HEK293T (cell line): Measurements from ENCODE around the gene OPA3.

ENCODE experiments used
- CTCF ChIA-PET: fragments of 350-600 bp; formaldehyde crosslinking; extraction: SDS; loops from one replicate; lab custom pipeline; 2021; ENCODE audit warnings: antibody characterized with exemption, inconsistent platforms; lab: Yijun Ruan, JAX
- POLR2A ChIA-PET: fragments of 350-600 bp; formaldehyde crosslinking; extraction: SDS; loops from one replicate; lab custom pipeline; 2020; ENCODE audit warnings: antibody characterized with exemption, inconsistent platforms; lab: Yijun Ruan, JAX
- DNase-seq: peaks from one replicate; pipeline ENCODE4 v3.0.0; 2012; ENCODE audit warnings: mixed read lengths; ENCODE audit errors: extremely low spot score
- ARNT ChIP-seq: fragments of 450-650 bp; IDR thresholded peaks from 2 replicates; pipeline ENCODE4 v1.6.1; 2017; ENCODE audit warnings: mild to moderate bottlenecking
- BHLHE40 ChIP-seq: fragments of 450-650 bp; IDR thresholded peaks from 2 replicates; pipeline ENCODE4 v1.6.1; 2016; ENCODE audit warnings: mild to moderate bottlenecking, moderate library complexity, borderline replicate concordance
- CTBP1 ChIP-seq: fragments of 450-650 bp; IDR thresholded peaks from 2 replicates; pipeline ENCODE4 v1.6.1; 2016; ENCODE audit warnings: borderline replicate concordance
- ELF4 ChIP-seq: fragments of 450-650 bp; IDR thresholded peaks from 2 replicates; pipeline ENCODE4 v1.6.1; 2017; ENCODE audit warnings: antibody characterized with exemption
- FOXA1 ChIP-seq: fragments of 450-650 bp; IDR thresholded peaks from 2 replicates; pipeline ENCODE4 v1.6.1; 2016; ENCODE audit warnings: mild to moderate bottlenecking
- FOXK2 ChIP-seq: fragments of 450-650 bp; IDR thresholded peaks from 2 replicates; pipeline ENCODE4 v1.6.1; 2016; ENCODE audit warnings: mild to moderate bottlenecking
- FOXM1 ChIP-seq: fragments of 450-650 bp; IDR thresholded peaks from 2 replicates; pipeline ENCODE4 v1.6.1; 2017; ENCODE audit warnings: mild to moderate bottlenecking, borderline replicate concordance
- HDGF ChIP-seq: fragments of 450-650 bp; IDR thresholded peaks from 2 replicates; pipeline ENCODE4 v1.6.1; 2017; ENCODE audit warnings: antibody characterized with exemption, borderline replicate concordance
- L3MBTL2 ChIP-seq: fragments of 450-650 bp; conservative IDR thresholded peaks from 2 replicates; pipeline ENCODE4 v1.6.1; 2016; ENCODE audit warnings: mild to moderate bottlenecking
- LEF1 ChIP-seq: fragments of 450-650 bp; IDR thresholded peaks from 2 replicates; pipeline ENCODE4 v1.6.1; 2017; ENCODE audit warnings: mild to moderate bottlenecking, borderline replicate concordance
- NFRKB ChIP-seq: fragments of 450-650 bp; IDR thresholded peaks from 2 replicates; pipeline ENCODE4 v1.6.1; 2016; ENCODE audit warnings: mild to moderate bottlenecking, moderate library complexity
- PKNOX1 ChIP-seq: fragments of 450-650 bp; IDR thresholded peaks from 2 replicates; pipeline ENCODE4 v1.6.1; 2016
- SP1 ChIP-seq: fragments of 450-650 bp; IDR thresholded peaks from 2 replicates; pipeline ENCODE4 v1.6.1; 2017
- SUZ12 ChIP-seq: fragments of 450-650 bp; IDR thresholded peaks from 2 replicates; pipeline ENCODE4 v1.6.1; 2016; ENCODE audit warnings: mild to moderate bottlenecking
- TARDBP ChIP-seq: fragments of 450-650 bp; IDR thresholded peaks from 2 replicates; pipeline ENCODE4 v1.6.1; 2016
- ZNF384 ChIP-seq: fragments of 450-650 bp; IDR thresholded peaks from 2 replicates; pipeline ENCODE4 v1.6.1; 2016

The OPA3 gene

GRCh38 chr19:45575216-45575615, 9.4 kb downstream of the OPA3 start:
- DNase-seq = no peak
- TF ChIP-seq HDGF = no peak
- TF ChIP-seq LEF1 = no peak
- no peak for TF ChIP-seq L3MBTL2
- TF ChIP-seq NFRKB = no peak
- TF ChIP-seq CTBP1 = no peak
- TF ChIP-seq SP1 = no peak
- no peak for TF ChIP-seq TARDBP
- TF ChIP-seq ZNF384 = no peak
- TF ChIP-seq FOXK2 = no peak
- TF ChIP-seq PKNOX1 = no peak
- TF ChIP-seq BHLHE40 = no peak
- no peak for TF ChIP-seq SUZ12
- no peak for TF ChIP-seq FOXM1
- no peak for TF ChIP-seq ELF4
- no peak for TF ChIP-seq ARNT
- no peak for TF ChIP-seq FOXA1
- POLR2A ChIA-PET = interaction anchor here (1.2 kb wide), 1 partner anchor 9 kb away, joined by 6 read pairs; the partner anchor contains the start of gene OPA3
- CTCF ChIA-PET = interaction anchor here (1.3 kb wide), 1 partner anchor 17 kb away, joined by 4 read pairs; no protein-coding TSS in a partner anchor

GRCh38 chr19:45574526-45574925, 10.1 kb downstream of the OPA3 start:
- TF ChIP-seq ZNF384 = no peak
- no peak for TF ChIP-seq LEF1
- no peak for TF ChIP-seq FOXK2
- TF ChIP-seq HDGF = no peak
- no peak for TF ChIP-seq SP1
- TF ChIP-seq NFRKB = no peak
- no peak for TF ChIP-seq BHLHE40
- TF ChIP-seq SUZ12 = no peak
- TF ChIP-seq TARDBP = no peak
- no peak for TF ChIP-seq PKNOX1
- TF ChIP-seq L3MBTL2 = no peak

GRCh38 chr19:45571457-45572220, 13.0 kb downstream of the OPA3 start:
- CTCF ChIA-PET = no interaction called here
- POLR2A ChIA-PET = no interaction called here
- TF ChIP-seq FOXM1 = no peak
- no peak for TF ChIP-seq ELF4
- no peak for TF ChIP-seq BHLHE40
- TF ChIP-seq LEF1 = no peak
- no peak for TF ChIP-seq PKNOX1
- TF ChIP-seq HDGF = no peak
- no peak for TF ChIP-seq SP1
- no peak for TF ChIP-seq FOXK2
- no peak for TF ChIP-seq SUZ12
- no peak for TF ChIP-seq NFRKB
- TF ChIP-seq TARDBP = no peak
- TF ChIP-seq L3MBTL2 = no peak
- no peak for TF ChIP-seq FOXA1
- no peak for DNase-seq

More at GRCh38 chr19:45574526-45574925, 10.1 kb downstream of the OPA3 start:
- no peak for DNase-seq
- ChIA-PET CTCF (interaction anchor here (1.3 kb wide), 1 partner anchor 16 kb away, joined by 4 read pairs; no protein-coding TSS in a partner anchor), POLR2A (no interaction called here)

GRCh38 chr19:45569619-45570421, 14.8 kb downstream of the OPA3 start:
- DNase-seq = peak; percentile 78
- ChIA-PET CTCF (interaction anchor here (1.0 to 1.4 kb wide), 2 partner anchors 11 to 42 kb away, joined by 3 to 7 read pairs; no protein-coding TSS in a partner anchor), POLR2A (no interaction called here)
- no peak for TF ChIP-seq FOXK2
- TF ChIP-seq HDGF = no peak

GRCh38 chr19:45568732-45569131, 15.9 kb downstream of the OPA3 start:
- TF ChIP-seq BHLHE40 = no peak
- TF ChIP-seq CTBP1 = no peak
- no peak for TF ChIP-seq L3MBTL2
- no peak for TF ChIP-seq ELF4
- TF ChIP-seq SP1 = no peak
- TF ChIP-seq SUZ12 = no peak
- TF ChIP-seq TARDBP = no peak
- no peak for TF ChIP-seq LEF1
- CTCF ChIA-PET = interaction anchor here (0.9 to 1.5 kb wide), 2 partner anchors 10 to 84 kb away, joined by 3 to 4 read pairs; no protein-coding TSS in a partner anchor
- POLR2A ChIA-PET = no interaction called here
- DNase-seq = no peak

- ChIA-PET CTCF (interaction anchor here (0.6 to 1.5 kb wide), 3 partner anchors 9 to 202 kb away, joined by 3 to 4 read pairs (median 3); partner anchors contain the start of gene SIX5), POLR2A (no interaction called here)
- no peak for TF ChIP-seq ZNF384
- TF ChIP-seq NFRKB = no peak
- TF ChIP-seq CTBP1 = no peak
- TF ChIP-seq HDGF = no peak
- TF ChIP-seq FOXA1 = no peak
- TF ChIP-seq TARDBP = no peak
- DNase-seq = no peak
Measured at GRCh38 chr19:45567609-45568008, 17.0 kb downstream of the OPA3 start.
